Fibroblast of skin of right quadriceps (primary cell): ENCODE measurements around the gene CCL26.
A peak's percentile ranks its signal among the peaks of the same experiment; 100 is the strongest.
"Not testable (repeated sequence)": the region's sequence is repeated elsewhere in the genome, so short reads cannot be mapped to it uniquely, and the experiment has no call there.

Source experiments
- DNase-seq: peaks from one replicate; pipeline ENCODE4 v3.0.0-alpha.2; 2013

The CCL26 gene

DNA sequence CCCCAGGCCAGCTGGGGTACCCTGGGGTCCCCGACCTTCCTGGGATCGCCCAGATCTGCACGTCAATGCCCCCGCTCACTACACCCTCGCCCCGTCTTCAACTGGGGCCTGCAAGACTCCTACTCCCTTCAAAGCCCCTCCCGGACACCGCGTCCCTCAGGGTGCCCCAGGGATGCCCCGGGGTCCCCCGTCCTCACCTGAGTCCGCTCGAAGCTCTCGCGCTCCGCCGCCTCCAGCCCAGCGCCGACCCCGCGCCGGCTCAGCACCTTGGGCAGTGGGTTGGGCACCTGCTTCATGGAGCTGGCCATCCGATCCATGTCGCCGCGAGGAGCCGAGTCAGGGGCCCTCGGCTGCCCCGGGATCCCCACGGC lies 33.4 kb downstream of the CCL26 start, which contains the start of gene HIP1:
Gene HIP1, minus strand, starts transcription at position 338 of the 371 bp plus-strand sequence. Its CDS starts 21 bp downstream, at position 317.
- no peak for DNase-seq

DNA sequence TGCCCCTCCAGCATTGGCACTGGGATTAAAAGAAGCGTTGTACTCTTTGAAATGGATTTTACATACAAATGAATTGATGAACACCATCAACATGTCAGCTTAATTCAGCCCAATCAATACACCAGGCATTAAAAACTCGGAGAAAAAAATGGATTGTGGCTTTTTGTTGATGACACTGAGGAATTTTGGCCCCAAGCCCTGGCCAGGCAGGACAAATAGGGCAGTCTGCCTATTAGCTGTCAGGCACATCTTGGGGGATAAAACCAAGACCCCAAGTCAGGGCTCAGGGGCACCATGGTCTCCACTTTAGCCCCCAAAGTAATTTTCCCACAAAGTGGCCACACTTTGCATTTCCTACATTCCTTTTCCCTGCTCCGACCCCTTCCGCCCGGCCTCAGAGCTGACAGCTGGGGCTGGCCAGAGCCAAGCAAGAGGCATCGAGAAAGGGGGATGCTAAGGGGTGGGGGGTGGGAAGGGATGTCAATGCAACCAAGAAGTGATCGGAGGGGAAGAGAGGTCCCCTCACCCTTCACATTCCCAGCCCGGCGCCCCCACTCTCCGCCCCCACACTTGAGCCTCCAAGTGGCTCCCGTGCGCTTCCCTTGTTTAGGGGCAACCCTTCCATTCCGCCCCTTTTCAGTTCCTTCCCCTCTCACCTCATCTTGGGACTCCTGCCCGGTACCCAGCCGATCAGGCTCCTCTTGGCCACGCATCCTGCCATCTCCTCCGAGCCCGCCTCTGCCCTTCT lies 34.0 kb downstream of the CCL26 start:
- no peak for DNase-seq

DNA sequence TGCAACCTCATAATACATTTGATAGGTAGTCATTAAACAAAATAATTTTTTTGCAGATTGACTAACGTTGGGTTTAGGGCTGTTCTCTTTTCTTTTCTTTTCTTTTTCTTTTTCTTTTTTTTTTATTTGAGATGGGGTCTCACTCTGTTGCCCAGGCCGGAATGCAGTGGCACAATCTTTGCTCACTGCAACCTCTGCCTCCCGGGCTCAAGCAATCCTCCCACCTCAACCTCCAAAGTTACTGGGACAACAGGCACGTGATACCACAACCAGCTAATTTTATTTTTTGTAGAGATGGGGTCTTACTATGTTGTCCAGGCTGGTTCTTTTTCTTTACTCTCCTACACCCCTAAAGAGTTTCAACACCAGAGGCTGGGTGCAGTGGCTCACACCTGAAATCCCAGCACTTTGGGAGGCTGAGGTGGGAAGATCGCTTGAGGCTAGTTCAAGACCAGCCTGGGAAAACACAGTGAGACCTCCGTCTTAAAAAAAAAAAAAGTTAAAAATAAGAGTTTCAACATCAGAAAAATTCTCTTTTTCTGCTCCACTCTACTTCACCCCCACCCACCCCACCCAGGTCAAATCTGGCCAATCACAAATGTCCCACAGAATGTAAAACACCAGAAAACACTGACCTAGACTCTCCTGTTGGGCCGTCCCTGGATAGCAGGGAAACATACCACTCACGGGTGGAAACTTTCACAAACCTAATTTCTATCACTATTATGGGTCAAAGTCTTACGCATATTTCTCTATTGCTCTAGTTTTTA lies 36.2 kb downstream of the CCL26 start:
- DNase-seq: no peak

DNA sequence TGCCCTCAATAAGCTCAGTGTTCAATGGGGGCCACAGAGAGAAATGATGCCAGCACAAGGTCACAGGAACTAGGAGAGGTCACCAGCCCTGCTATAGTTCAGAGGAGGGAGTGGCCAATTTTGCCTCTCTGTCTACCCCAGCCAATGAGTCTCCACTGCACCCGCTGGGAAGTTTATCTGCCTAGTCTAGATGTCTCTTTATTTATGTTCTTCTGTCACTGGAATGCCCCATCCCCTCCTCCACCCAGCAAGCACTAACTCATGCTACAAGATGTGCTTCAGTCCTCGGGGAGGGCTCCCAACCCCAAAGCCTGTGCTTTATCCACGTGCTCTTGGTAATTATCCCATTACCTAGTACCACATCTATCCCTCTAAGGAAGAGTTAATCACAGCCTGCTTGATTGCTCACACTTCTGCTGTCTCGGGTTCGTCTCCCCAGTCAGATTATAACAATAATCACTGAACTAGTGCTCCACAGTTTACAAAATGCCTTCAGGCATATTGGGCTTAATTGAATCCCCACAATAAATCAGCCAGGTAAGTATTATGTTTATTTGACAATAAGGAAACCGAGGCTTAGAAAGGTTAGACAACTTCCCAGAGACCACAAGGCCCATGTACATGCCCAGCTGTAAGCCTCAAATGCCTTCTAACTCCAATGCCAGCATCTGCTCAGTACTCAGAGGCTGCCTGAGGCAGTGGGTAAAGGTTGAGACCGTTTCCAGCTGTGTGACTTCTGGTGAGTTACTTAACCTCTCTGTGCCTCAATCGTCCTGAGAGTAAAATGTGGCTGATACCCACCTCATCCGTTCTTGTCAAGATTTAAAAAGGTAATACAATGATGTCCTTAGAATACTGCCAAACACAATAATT lies 37.2 kb downstream of the CCL26 start:
- peak; percentile 89 for DNase-seq

DNA sequence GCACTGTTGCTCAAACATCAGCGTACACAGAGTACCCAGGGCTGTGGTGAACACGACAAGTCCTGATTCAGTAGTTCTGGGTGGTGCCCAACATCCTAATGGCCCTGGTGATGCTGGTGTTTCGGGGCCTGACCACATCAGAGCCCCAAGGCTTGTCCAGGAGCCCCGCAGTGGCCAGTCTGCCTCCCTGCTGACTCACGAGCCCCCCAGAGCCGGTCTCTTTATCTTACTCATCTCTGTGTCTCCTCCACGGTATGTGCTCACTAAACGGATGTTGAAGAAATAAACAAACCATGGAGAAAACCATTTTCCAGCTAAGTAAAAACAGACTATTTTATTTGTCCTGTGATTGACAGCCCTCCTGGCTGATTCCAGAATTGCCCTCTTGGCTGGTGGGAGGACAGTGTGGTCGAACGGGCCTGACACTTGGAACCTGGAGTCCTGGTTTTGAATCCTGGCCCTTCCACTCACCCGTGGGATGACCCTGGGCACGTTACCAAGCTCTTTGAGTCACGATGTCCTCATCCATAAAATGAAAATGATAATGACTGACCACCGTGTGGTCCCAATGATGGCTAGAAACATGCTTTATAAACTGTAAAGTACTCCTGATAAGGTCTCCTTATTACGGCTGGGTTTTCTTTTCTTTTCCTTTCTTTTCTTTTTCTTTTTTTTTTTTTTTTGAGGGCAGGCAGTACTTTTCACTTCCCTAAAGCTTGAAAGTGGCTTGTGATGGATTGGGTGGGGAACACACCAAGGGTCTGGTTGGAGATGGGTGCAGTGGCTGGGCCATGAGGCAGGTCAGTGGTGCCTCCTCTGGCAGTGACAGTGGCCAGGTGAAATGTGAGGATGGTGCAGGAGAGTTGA lies 39.0 kb downstream of the CCL26 start:
- DNase-seq: peak; percentile 87

DNA sequence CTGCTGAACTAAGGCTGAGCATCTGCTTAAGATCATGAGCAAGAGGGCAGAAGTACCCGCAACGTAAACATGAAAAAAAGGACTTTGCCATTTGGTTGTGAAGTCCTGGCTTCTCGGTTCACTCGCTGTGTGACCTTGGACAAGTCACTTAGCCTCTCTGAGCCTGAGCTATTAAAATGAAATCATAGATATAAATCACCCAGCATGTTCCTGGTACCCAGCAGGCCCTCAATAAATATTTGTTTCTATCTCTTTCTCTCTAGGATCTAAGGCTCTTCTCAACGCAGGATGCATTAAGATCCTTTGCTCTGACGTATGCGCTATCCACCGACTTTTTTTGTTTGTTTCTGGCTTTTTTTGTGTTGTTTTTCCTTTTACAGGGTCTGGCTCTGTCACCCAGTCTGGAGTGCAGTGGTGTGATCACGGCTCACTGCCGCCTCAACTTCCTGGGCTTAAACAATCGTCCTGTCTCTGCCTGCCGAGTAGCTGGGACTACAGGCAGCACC lies 39.9 kb downstream of the CCL26 start:
- no peak for DNase-seq

DNA sequence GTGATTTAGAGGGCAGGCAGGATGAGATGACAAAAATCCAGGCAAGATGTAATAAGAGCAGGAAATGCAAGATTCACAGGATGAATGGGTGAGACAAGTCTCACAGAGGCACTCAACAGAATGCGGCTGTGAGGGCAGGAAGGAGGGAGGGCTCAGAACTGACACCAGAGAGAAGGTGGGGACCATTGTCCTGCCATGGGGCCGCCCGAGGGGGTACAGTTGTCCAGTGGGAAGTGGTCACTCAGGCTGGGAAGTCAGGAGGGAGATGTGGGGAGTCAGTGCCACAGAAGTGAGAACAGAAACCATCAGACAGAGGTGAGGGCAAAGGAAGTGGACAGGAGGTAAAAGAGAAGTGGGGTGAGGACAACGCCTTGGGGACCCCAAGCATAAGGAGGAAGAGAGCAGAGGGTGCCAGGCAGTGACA lies 42.1 kb downstream of the CCL26 start:
- no peak for DNase-seq

DNA sequence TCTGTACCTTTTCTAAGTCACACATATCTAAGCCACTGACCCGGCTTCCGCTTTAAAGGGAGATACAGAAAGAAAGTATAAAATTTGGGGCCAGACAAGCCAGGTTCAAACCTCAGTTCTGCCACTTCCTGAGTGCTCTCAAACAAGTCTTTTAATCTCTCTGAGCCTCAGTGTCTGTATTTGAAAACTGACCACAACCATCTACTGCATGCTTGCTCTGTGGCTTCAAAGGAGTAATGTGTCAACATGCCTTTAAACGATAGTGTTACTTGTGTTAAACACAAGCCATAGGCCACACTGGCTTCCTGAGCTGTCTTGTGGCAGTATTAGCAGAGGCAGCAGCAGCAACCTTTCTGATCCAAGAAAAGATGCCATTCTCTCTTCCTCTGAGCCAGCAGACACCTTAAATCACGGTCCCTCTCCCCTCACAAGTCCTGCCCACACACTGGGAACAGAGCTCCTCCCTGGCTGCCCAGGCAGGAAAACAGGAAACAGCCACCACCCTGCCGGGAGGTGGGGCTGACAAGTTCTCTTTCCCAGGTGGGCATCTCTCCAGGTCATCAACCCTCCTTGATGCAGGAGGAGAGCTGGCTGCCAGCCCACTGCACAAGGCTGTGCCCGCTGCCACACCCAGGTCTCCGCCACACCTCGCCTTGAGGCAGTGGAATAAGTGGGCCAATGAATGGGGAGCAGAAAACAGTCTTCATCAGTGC lies 44.0 kb downstream of the CCL26 start:
- peak; percentile 34 for DNase-seq

DNA sequence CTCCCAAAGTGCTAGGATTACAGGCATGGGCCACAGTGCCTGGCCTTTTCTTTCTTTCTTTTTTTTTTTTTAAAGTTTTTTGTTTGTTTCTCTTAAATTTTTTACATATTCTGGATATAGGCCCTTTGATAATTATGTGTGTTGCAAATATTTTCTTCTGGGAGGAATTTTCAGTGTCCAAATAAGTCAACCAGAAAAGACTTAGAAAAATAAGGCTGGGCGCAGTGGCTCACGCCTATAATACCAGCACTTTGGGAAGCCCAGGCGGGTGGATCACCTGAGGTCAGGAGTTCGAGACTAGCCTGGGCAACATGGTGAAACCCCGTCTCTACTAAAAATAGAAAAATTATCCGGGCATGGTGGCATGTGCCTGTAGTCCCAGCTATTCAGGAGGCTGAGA lies 44.7 kb downstream of the CCL26 start:
- DNase-seq: not testable (repeated sequence)

DNA sequence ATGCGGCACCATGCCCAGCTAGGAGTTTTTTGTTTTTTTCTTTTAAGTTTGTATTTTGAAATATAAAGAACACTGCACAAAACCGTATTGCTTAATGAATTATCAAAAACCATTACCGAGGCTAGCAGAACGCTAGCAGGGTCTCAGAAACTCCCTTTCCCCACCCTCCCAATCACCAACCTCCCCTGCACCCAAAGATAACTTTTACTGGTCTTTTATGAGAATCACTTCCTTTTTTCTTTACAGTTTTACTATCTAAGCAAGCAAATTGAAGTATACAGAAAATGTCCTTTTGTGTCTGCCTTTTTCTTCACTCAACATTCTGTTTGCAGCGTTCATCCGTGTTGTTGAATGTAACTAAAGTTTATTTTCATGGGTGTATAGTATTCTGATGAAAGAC lies 46.7 kb downstream of the CCL26 start:
- no peak for DNase-seq

DNA sequence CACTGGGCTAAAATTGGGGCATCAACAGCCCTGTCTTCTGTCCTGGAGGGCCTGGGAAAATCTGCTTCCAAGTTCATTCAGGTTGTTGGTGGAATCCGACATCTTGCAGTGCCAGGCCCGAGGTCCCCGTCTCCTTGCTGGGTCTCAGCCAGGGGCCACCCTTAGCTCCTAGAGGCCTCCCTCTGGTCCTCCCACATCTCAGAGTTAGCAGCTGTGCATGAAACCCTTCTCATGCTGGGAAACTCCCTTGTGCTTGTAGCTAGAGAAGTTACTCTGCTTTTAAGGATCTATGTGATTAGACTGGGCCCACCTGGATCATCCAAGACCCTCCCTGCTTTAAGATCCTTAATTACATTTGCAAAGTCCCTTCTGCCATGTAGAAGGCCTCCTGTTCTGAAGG lies 48.6 kb downstream of the CCL26 start:
- no peak for DNase-seq

DNA sequence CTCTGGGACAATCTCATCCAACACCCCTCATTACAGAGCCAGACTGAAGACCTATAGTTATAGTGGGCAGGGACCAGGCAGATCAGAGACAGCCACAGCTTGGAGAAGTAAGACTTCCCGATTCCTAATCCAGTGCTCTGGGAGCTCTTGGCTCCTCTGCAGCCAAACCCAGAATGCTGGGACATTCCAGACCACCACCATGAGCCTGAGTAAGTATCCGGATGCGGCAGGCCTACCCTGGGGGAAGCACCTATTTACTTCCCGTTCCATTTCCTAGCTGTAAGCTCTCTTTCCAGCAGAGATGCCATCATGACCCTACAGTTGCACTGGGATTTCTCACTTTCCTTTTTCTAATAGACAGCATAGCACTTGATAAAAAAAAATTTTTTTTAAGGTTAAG lies 49.6 kb downstream of the CCL26 start:
- DNase-seq: no peak

DNA sequence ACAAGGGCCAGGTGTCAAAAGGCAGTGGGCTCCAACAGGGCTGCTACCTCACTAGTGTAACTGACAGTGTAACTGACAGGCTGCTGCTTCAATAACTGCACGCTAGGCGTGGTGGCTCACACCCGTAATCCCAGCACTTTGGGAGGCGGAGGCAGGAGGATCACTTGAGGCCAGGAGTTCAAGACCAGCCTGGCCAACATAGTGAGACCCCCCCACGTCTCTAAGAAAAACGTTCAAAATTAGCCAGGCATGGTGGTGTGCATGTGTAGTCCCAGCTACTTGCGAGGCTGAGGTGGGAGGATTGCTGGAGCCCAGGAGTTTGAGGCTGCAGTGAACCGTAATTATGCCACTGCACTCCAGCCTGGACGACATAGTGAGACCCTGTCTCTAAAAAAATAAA lies 50.1 kb downstream of the CCL26 start:
- DNase-seq: not testable (repeated sequence)

DNA sequence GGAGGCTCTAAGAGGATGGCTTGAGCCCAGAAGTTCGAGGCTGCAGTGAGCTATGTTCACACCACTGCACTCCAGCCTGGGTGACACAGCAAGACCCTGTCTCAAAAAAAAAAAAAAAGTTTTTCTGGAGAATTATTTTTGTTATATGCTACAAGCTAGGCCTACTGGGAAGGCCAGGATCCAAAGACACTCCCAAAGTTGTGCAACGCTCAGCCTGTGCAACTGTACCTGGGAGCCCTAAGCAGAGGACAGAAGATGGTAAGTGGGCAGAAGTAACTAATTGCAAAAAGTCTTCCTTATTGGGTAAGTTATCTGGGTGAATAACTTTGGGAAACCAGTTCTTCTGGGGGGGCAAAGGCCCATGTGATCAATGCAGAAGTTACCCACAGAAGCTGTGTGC lies 50.6 kb downstream of the CCL26 start:
- DNase-seq: no peak

DNA sequence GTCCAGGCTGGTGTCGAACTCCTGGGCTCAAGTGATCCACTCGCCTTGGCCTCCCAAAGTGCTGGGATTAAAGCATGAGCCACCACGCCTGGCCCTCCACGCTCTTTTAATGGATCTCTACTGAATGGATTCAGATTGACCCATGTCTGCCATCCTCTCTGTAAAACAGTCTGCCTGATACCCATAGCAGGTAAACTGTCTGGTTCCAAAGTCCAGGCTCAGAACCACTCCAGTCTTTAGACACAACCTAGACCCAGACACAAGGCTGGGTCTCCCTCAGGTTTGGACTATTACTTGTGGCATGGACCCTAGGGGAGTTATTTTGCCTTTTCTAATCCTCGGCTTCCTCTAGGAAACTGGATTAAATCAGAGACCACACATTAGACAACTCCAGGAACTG lies 52.4 kb downstream of the CCL26 start:
- DNase-seq: no peak
